ENCODE data around the gene OVCA2. TPM values are rescaled to one million over a fixed set of nuclear protein-coding genes. Genes with fewer than 3 reads are reported as not detected.

Gene OVCA2
- total and polyA plus RNA-seq, 2 donors (not counting 3 experiments of a cell fraction or from before 2014, with no cell fraction given): 41.3 to 84.2 TPM

- FAIRE-seq (peak; percentile 76), DNase-seq (ENCODE audit: low read depth, low spot score) (peak; percentile 79)
- ChIA-PET POLR2A (no interaction called here), CTCF (interaction anchor here (0.7 to 17.2 kb wide), 16 partner anchors 10 to 218 kb away, joined by 3 to 455 read pairs (median 4); partner anchors contain the start of gene HIC1)
- Histone ChIP-seq H4K20me1 (replicated peaks; ENCODE audit: control insufficient read depth, extremely low read depth, insufficient read depth, low read length) (no peaks in the 10 kb centered on the region), H2AFZ (ENCODE audit: low read depth, low read length) (no peak overlapping the region), H3K9me1 (replicated peaks; ENCODE audit: control insufficient read depth, extremely low read depth, insufficient read depth, low read length) (no peaks in the 10 kb centered on the region), H3K4me2 (ENCODE audit: insufficient read depth, low read length) (no peak overlapping the region), H3K9ac (replicated peaks; ENCODE audit: extremely low read depth, insufficient read depth, low read length) (peak overlapping the region; percentile 6), H3K4me1 (ENCODE audit: control insufficient read depth, extremely low read depth, insufficient read depth, low read length) (peaks cover 53% of the 10 kb centered on the region), H3K27ac (ENCODE audit: insufficient read depth, low read depth, low read length) (peak overlapping the region; percentile 78), H3K79me2 (ENCODE audit: control insufficient read depth, insufficient read depth, low read length) (peaks cover 8% of the 10 kb centered on the region), H3K9me3 (replicated peaks; ENCODE audit: control insufficient read depth, insufficient read depth, low read length) (no peaks in the 10 kb centered on the region), H3K27me3 (ENCODE audit: control insufficient read depth in 2 of 2, insufficient read depth in 2 of 2, low read length in 2 of 2) (no peaks in the 10 kb centered on the region), H3K36me3 (ENCODE audit: control insufficient read depth in 2 of 2, extremely low read depth in 1 of 2, insufficient read depth in 2 of 2, low read length in 2 of 2) (peaks cover 0 to 14% of the 10 kb centered on the region in 2 experiments), H3K4me3 (replicated peaks in 1 of 3; ENCODE audit: insufficient read depth in 1 of 3, low read depth in 1 of 3, low read length in 3 of 3) (no peak overlapping the region)
- intact Hi-C loops (cut with micrococcal nuclease) (loop anchor here (1.0 kb wide), 2 partner anchors 166 to 179 kb away; no protein-coding TSS in a partner anchor), dilution Hi-C loops (cut with MboI; ENCODE audit: extremely low pct_ligation_motif_present, low sequenced_read_pairs) (no loop called here)
- TF ChIP-seq JUN (IDR thresholded peaks at IDR 0.05; ENCODE audit: borderline replicate concordance, insufficient read depth, insufficient read length, low read depth): peak; percentile 24
- TF ChIP-seq, protein P1, sequence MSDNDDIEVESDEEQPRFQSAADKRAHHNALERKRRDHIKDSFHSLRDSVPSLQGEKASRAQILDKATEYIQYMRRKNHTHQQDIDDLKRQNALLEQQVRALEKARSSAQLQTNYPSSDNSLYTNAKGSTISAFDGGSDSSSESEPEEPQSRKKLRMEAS (IDR thresholded peaks at IDR 0.05; ENCODE audit: insufficient read depth, insufficient read length): no peak
- peak; percentile 32 for TF ChIP-seq POLR2AphosphoS5 (IDR thresholded peaks at IDR 0.05; ENCODE audit: insufficient read depth, low read depth, low read length)
- TF ChIP-seq FOS (IDR thresholded peaks at IDR 0.05; ENCODE audit: borderline replicate concordance, insufficient read depth, low read length): no peak
- peak; percentile 66 to 70 for TF ChIP-seq CTCF (IDR thresholded peaks at IDR 0.05; ENCODE audit: extremely low read depth in 1 of 2, insufficient read depth in 1 of 2, low read depth in 1 of 2, low read length in 2 of 2)
- no peak for TF ChIP-seq GATA2 (IDR thresholded peaks at IDR 0.05; ENCODE audit: insufficient read depth, insufficient read length, low read depth, low read length)
- TF ChIP-seq POLR2A (IDR thresholded peaks at IDR 0.05; ENCODE audit: low read depth, low read length): no peak
- TF ChIP-seq MYC (IDR thresholded peaks at IDR 0.05; ENCODE audit: low read depth, low read length): no peak
- TF ChIP-seq EZH2 (IDR thresholded peaks at IDR 0.05; ENCODE audit: borderline replicate concordance, low read depth, low read length, severe bottlenecking): no peak
- BruUV-seq (replicated peaks): no TSS peak
Observed at GRCh38 chr17:2064980-2065785, 23.4 kb downstream of the OVCA2 start.

Measured in endothelial cell of umbilical vein (primary cell).